T47D (cell line): Measurements from ENCODE around the gene LDLRAD4.
A peak's percentile ranks its signal among the peaks of the same experiment; 100 is the strongest.

Experiments
- DNase-seq, 2 experiments: peaks; one replicate each; pipeline versions ENCODE4 v3.0.0 to v3.0.0-alpha.2; 2011 to 2012; ENCODE audit warnings: low read depth in 1 of 2, low spot score in 1 of 2
- JUND ChIP-seq: IDR thresholded peaks from 2 replicates; pipeline ENCODE4 v1.6.1; 2012; ENCODE audit warnings: low read depth
- in situ Hi-C: cut with HindIII; loops from 2 replicates; pipeline ENCODE4 v1.10.0; 2016; ENCODE audit warnings: low sequenced_read_pairs, low pct_unique_long_range_greater_than_20kb

LDLRAD4 gene

DNA sequence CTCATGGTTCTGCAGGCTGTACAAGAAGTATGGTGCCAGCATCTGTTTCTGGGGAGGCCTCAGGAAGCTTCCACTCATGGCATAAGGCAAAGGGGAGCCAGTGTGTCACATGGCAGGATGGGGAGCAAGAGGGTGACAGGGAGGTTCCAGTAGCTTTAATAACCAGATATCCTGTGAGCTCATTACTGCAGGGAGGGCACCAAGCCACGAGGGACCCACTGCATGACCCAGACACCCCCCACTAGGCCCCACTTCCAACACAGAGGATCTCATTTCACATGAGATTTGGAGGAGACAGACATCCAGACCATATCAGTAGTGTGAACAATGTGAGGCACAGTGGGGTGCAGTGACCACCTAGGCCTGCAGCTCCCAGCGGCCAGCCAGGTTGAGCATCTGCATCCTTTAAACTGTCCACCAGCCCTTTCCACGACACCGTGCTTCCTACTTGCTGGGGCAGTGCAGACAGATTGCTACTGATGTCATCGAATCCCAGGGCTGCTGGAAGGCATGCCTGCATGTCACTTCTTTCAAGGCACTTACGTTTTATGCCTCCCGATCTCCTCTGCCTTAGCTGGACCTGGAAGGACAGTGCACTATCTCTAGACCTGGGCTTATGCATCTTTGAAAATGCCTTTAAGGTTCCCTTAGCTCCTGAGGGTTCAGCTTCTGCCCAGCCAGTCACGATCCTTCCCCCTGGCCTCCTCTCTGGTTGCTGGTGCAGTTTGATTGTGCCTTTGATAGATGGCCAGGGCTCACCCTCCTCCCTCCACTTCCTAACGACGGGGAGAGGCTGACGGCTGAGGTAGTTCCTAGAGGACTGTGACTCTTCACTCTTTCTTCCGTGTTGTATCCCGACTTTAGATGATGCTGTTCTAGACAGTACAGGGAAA is 333.5 kb downstream of the LDLRAD4 start:
- no peak for DNase-seq
- TF ChIP-seq JUND: no peak
- in situ Hi-C loops: no loop called here

DNA sequence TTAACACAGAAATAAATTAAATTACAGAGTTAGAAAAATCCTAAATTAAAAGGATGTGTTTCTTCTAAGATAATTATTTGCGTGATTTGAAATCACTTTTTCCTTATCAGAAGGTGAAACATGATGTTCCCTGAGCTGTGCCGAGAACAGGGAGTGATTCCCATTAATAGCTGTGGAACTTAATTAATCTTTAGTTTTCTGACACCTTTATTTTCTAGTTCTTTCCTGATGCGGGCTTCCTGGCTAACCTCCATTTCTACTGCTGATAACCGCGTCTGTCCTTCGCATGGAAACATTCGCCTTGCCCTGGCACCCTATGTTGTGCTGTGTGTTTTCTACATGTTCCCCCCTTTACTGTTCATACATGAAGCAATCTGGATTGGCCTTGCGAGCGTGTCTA is 334.9 kb downstream of the LDLRAD4 start:
- in situ Hi-C loops: no loop called here
- no peak for TF ChIP-seq JUND
- DNase-seq: no peak

DNA sequence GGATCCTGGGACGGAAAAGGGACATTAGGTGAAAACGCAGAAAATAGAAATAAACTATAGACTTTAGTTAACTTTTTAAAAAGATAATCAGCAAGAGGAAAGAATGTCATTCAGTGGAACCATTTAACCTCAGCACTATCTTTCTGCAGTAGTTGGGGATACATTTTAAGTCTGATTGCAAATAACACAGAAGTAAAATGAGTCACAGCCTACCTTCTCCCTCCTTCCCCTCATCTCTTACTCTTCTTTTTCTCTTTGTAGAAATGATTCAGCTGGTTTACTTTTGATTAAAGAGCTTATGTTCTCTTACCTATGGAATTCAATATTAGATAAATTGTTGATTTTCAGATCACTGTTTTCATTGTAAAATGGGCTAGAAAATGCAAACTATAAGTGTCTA is 336.6 kb downstream of the LDLRAD4 start:
- in situ Hi-C loops: no loop called here
- TF ChIP-seq JUND: no peak

DNA sequence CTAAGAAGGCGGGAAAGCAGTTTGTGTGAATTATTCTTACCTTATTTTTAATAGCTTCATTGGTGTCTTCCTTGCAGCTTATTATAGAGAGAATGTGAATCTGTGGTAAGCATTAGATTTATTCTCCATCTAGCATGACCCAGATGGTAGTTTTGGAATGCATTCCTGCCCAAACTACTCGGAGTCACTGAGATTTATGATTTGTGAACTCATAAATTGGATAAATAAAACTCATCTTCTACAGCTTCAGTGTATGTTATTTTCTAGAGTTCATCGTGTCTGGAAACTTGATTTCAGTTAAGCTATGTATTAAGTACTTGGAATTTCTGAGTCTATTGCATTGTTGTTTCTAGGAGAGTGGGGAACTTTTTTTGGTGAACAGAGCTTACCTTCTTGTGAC is 337.3 kb downstream of the LDLRAD4 start:
- in situ Hi-C loops: no loop called here
- no peak for DNase-seq
- TF ChIP-seq JUND: no peak

More for the DNA sequence above, 336.6 kb downstream of the LDLRAD4 start:
- no peak for DNase-seq

DNA sequence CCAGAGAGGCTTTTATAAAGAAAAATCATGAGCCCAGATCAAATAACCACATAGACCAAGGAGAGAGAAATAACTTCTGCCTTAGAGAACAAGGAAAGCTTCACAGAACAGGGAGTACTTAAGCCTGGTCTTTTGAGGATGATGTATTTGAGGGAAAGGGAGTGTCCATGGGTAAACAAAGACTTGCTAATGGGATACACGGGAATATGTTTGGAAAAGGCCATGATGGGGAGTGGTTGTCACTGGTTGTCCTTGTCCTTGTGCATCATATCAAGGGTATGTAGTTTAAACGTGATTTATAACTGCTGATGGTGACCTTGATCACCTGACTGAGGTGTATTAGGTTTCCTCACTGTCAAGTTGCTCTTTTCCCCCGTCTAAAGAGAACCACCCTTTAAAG is 337.9 kb downstream of the LDLRAD4 start:
- in situ Hi-C loops: no loop called here
- DNase-seq: no peak
- TF ChIP-seq JUND: no peak

- in situ Hi-C loops: no loop called here
- DNase-seq: peak in 1 of 2 experiments; percentile 53
- no peak for TF ChIP-seq JUND
Observed at GRCh38 chr18:13558124-13558523, 339.6 kb downstream of the LDLRAD4 start.

DNA sequence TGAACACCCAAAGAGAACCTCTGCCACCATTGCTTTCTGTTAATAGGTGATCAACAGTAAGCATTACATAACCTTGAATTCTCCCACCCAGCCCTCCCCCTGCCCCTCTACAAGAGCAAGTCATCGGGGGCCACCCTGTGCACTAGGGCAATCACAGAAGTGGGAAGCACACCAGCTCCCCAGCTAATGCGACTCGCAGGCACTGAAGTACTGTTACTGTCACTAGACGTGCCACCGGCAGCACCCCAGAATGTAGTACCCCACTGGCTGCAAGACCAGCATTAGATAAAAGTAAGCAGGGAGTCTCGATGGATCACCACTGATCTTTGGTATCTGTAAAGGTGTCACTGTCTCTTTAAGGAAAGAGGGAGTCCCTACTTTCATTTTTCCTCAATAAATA is 340.2 kb downstream of the LDLRAD4 start:
- DNase-seq: no peak
- no peak for TF ChIP-seq JUND
- in situ Hi-C loops: no loop called here

DNA sequence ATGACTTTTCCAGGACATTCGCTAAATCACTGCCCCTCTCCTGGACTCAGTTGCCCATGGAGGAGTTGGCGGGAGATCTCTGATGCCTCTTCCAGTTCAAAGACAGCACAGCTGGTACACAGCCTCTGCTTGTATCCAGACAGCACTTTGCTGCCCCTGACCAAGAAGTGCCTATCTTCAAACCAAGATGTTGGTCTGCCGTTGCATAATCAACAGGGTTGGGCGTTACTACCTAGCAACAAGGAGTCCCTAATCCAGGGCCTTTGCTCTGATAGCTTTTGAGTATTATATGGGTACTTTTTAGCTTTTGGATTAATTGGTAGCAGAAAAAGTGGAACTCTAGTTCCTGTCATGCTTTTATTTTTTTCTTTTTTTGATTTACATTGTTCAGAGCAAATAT is 341.2 kb downstream of the LDLRAD4 start:
- no peak for DNase-seq
- in situ Hi-C loops: no loop called here
- TF ChIP-seq JUND: no peak

DNA sequence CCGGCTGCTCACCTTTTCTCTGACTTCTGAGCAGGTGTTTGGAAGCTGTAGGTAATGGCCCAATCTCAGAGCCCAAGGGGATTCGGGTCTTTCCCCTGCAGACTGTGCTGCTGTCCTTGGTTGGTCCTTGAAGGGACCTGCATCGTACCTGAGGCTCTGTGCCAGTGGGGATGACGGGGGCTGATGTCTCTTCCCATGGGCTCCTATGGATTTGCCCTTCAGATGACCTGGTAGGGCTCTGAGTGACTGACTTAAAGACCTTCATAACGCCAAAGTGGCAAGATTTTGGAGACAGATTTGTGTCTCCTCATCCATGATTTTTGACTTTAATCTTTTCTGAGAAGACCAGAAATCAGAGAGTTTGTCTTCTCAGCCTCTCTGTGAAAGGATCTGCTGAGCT is 341.7 kb downstream of the LDLRAD4 start:
- in situ Hi-C loops: no loop called here
- DNase-seq: no peak
- no peak for TF ChIP-seq JUND

DNA sequence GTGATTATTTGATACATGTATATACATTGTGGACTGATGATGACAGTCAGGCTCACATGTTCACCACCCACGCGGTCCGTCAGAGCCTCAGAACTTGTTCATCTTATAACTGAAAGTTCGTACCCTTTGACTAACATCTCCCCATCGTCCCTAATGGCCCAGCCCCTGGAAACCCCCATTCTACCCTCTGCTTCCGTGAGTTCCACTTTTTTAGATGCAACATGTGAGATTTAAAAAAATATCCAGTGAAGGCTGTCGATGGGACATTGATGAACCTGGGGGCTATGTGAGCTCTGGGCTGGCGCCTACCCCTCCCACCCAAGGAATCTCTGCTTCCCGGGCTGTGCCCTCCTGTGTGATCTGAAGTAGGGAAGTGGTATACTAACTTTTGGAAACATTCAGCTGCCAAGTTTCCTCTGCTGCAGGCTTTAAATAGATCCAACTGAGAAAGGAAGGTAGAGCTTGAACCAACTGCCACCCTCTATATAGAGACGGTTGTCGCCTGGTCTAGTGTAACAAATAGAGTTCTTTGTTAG is 344.0 kb downstream of the LDLRAD4 start:
- TF ChIP-seq JUND: no peak
- in situ Hi-C loops: no loop called here
- DNase-seq: no peak

- DNase-seq: no peak
- in situ Hi-C loops: no loop called here
- no peak for TF ChIP-seq JUND
Observed at GRCh38 chr18:13563390-13563805, 344.8 kb downstream of the LDLRAD4 start.

DNA sequence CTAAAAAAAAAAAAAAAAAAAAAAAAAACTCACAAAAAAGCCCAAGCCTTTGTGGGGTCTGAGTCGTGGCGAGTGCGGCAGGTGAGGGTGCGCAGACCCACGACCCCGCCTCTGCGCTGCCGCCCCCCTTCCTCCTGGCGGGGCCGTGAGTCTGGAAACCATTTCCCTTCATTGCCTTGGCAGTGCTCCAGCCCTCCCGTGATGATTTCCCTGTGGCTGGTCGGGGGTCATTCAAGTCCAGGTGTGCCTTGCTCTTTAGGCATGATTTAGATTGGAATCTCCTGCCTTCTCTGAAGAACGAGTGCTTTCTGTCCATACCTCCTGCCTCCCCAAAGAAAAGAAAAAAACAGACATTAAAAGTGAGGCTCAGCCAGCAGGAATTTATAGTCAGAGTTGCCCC is 346.0 kb downstream of the LDLRAD4 start:
- no peak for DNase-seq
- TF ChIP-seq JUND: no peak
- in situ Hi-C loops: no loop called here

- TF ChIP-seq JUND: no peak
- no peak for DNase-seq
- in situ Hi-C loops: no loop called here
Observed at GRCh38 chr18:13565228-13565627, 346.7 kb downstream of the LDLRAD4 start.
